ENCODE results near the gene FAM53B.

FAM53B gene

GRCh38 chr10:124640538-124641231, 103.5 kb downstream of the FAM53B start:
- Mint-ChIP-seq H3K4me1 (peaks cover 87 to 100% of the 10 kb centered on the region in 2 donors), H3K9me3 (no peaks in the 10 kb centered on the region), H3K27me3 (no peaks in the 10 kb centered on the region), H3K27ac (peak overlapping the region; percentile 97), H3K36me3 (peaks cover 12 to 22% of the 10 kb centered on the region in 2 donors), H3K4me3 (peak overlapping the region; percentile 72 to 81)
- peak; percentile 69 for ATAC-seq (replicated peaks)
- DNase-seq, result peak; percentile 51

GRCh38 chr10:124640056-124640455, 104.1 kb downstream of the FAM53B start:
- peak overlapping the region; percentile 97 for H3K27ac Mint-ChIP-seq
- DNase-seq, result no peak
- no peaks in the 10 kb centered on the region for H3K27me3 Mint-ChIP-seq
- H3K36me3 Mint-ChIP-seq, result peaks cover 12 to 28% of the 10 kb centered on the region in 2 donors
- peak overlapping the region; percentile 7 to 81 for H3K4me3 Mint-ChIP-seq
- ATAC-seq (replicated peaks), result no peak
- H3K9me3 Mint-ChIP-seq, result no peaks in the 10 kb centered on the region
- peaks cover 84 to 98% of the 10 kb centered on the region in 2 donors for H3K4me1 Mint-ChIP-seq

GRCh38 chr10:124639646-124640045, 104.5 kb downstream of the FAM53B start:
- Mint-ChIP-seq H3K36me3 (peaks cover 13 to 29% of the 10 kb centered on the region in 2 donors), H3K4me3 (no peak overlapping the region), H3K4me1 (peaks cover 83 to 94% of the 10 kb centered on the region in 2 donors), H3K27ac (peak overlapping the region; percentile 97), H3K9me3 (peaks cover 0 to under 1% of the 10 kb centered on the region in 2 donors), H3K27me3 (no peaks in the 10 kb centered on the region)
- ATAC-seq (replicated peaks) (no peak), DNase-seq (no peak)

- Mint-ChIP-seq H3K4me3 (no peak overlapping the region), H3K36me3 (peaks cover 16 to 33% of the 10 kb centered on the region in 2 donors), H3K4me1 (peaks cover 80 to 90% of the 10 kb centered on the region in 2 donors), H3K27me3 (no peaks in the 10 kb centered on the region), H3K9me3 (peaks cover 0 to 3% of the 10 kb centered on the region in 2 donors), H3K27ac (peak overlapping the region; percentile 97)
- ATAC-seq (replicated peaks) (no peak), DNase-seq (no peak)
Measured at GRCh38 chr10:124639206-124639605, 105.0 kb downstream of the FAM53B start.

- peaks cover 20 to 34% of the 10 kb centered on the region in 2 donors for H3K36me3 Mint-ChIP-seq
- no peak for DNase-seq
- peaks cover 75 to 85% of the 10 kb centered on the region in 2 donors for H3K4me1 Mint-ChIP-seq
- ATAC-seq (replicated peaks), result no peak
- H3K9me3 Mint-ChIP-seq, result peaks cover 0 to 5% of the 10 kb centered on the region in 2 donors
- H3K27ac Mint-ChIP-seq, result peak overlapping the region; percentile 63
- H3K4me3 Mint-ChIP-seq, result peak overlapping the region in 1 of 2 donors; percentile 14
- H3K27me3 Mint-ChIP-seq, result no peaks in the 10 kb centered on the region
Measured at GRCh38 chr10:124637746-124638145, 106.4 kb downstream of the FAM53B start.

GRCh38 chr10:124637091-124637700, 107.0 kb downstream of the FAM53B start:
- ATAC-seq (replicated peaks) (no peak), DNase-seq (no peak)
- H3K9me3 Mint-ChIP-seq, result peaks cover 0 to 5% of the 10 kb centered on the region in 2 donors
- peaks cover 73 to 85% of the 10 kb centered on the region in 2 donors for H3K4me1 Mint-ChIP-seq
- H3K27ac Mint-ChIP-seq, result peak overlapping the region; percentile 63
- no peaks in the 10 kb centered on the region for H3K27me3 Mint-ChIP-seq
- peak overlapping the region; percentile 30 to 74 for H3K4me3 Mint-ChIP-seq
- peaks cover 16 to 31% of the 10 kb centered on the region in 2 donors for H3K36me3 Mint-ChIP-seq

- H3K27ac Mint-ChIP-seq, result peak overlapping the region; percentile 91
- DNase-seq (no peak), ATAC-seq (replicated peaks) (peak in 1 of 2 donors; percentile 21)
- H3K9me3 Mint-ChIP-seq, result peaks cover 0 to 5% of the 10 kb centered on the region in 2 donors
- H3K4me3 Mint-ChIP-seq, result peak overlapping the region; percentile 62 to 74
- no peaks in the 10 kb centered on the region for H3K27me3 Mint-ChIP-seq
- peaks cover 69 to 85% of the 10 kb centered on the region in 2 donors for H3K4me1 Mint-ChIP-seq
- peaks cover 17 to 26% of the 10 kb centered on the region in 2 donors for H3K36me3 Mint-ChIP-seq
Measured at GRCh38 chr10:124636271-124636995, 107.7 kb downstream of the FAM53B start.

GRCh38 chr10:124632566-124632965, 111.6 kb downstream of the FAM53B start:
- Mint-ChIP-seq H3K9me3 (peaks cover 0 to 5% of the 10 kb centered on the region in 2 donors), H3K4me3 (no peak overlapping the region), H3K27me3 (no peaks in the 10 kb centered on the region), H3K27ac (no peak overlapping the region), H3K36me3 (peaks cover 11 to 31% of the 10 kb centered on the region in 2 donors), H3K4me1 (peaks cover 61 to 85% of the 10 kb centered on the region in 2 donors)
- no peak for DNase-seq
- ATAC-seq (replicated peaks), result no peak

GRCh38 chr10:124632064-124632531, 112.1 kb downstream of the FAM53B start:
- Mint-ChIP-seq H3K27me3 (no peaks in the 10 kb centered on the region), H3K4me1 (peaks cover 59 to 85% of the 10 kb centered on the region in 2 donors), H3K27ac (peak overlapping the region; percentile 89), H3K9me3 (peaks cover 0 to 5% of the 10 kb centered on the region in 2 donors), H3K36me3 (peaks cover 11 to 31% of the 10 kb centered on the region in 2 donors), H3K4me3 (no peak overlapping the region)
- DNase-seq (no peak), ATAC-seq (replicated peaks) (no peak)

- peaks cover 0 to 5% of the 10 kb centered on the region in 2 donors for H3K9me3 Mint-ChIP-seq
- H3K27me3 Mint-ChIP-seq, result no peaks in the 10 kb centered on the region
- no peak for DNase-seq
- H3K4me3 Mint-ChIP-seq, result no peak overlapping the region
- peak overlapping the region; percentile 89 for H3K27ac Mint-ChIP-seq
- peaks cover 61 to 85% of the 10 kb centered on the region in 2 donors for H3K4me1 Mint-ChIP-seq
- ATAC-seq (replicated peaks), result no peak
- H3K36me3 Mint-ChIP-seq, result peaks cover 11 to 24% of the 10 kb centered on the region in 2 donors
Measured at GRCh38 chr10:124630551-124630950, 113.6 kb downstream of the FAM53B start.

- Mint-ChIP-seq H3K27ac (no peak overlapping the region), H3K4me3 (no peak overlapping the region), H3K4me1 (peaks cover 64 to 89% of the 10 kb centered on the region in 2 donors), H3K9me3 (peaks cover 0 to 5% of the 10 kb centered on the region in 2 donors), H3K36me3 (peaks cover 14 to 20% of the 10 kb centered on the region in 2 donors), H3K27me3 (no peaks in the 10 kb centered on the region)
- ATAC-seq (replicated peaks) (no peak), DNase-seq (no peak)
Measured at GRCh38 chr10:124629842-124630241, 114.3 kb downstream of the FAM53B start.

GRCh38 chr10:124629415-124629814, 114.8 kb downstream of the FAM53B start:
- peaks cover 11 to 20% of the 10 kb centered on the region in 2 donors for H3K36me3 Mint-ChIP-seq
- peak overlapping the region; percentile 63 to 65 for H3K4me3 Mint-ChIP-seq
- H3K27ac Mint-ChIP-seq, result peak overlapping the region; percentile 91

GRCh38 chr10:124628676-124629021, 115.5 kb downstream of the FAM53B start:
- peaks cover 73 to 97% of the 10 kb centered on the region in 2 donors for H3K4me1 Mint-ChIP-seq
- peak overlapping the region; percentile 91 for H3K27ac Mint-ChIP-seq
- peaks cover 0 to 2% of the 10 kb centered on the region in 2 donors for H3K9me3 Mint-ChIP-seq

More at GRCh38 chr10:124629415-124629814, 114.8 kb downstream of the FAM53B start:
- no peak for ATAC-seq (replicated peaks)
- Mint-ChIP-seq H3K4me1 (peaks cover 66 to 94% of the 10 kb centered on the region in 2 donors), H3K9me3 (peaks cover 0 to 2% of the 10 kb centered on the region in 2 donors), H3K27me3 (no peaks in the 10 kb centered on the region)
- DNase-seq, result no peak

More at GRCh38 chr10:124628676-124629021, 115.5 kb downstream of the FAM53B start:
- ATAC-seq (replicated peaks), result no peak
- no peaks in the 10 kb centered on the region for H3K27me3 Mint-ChIP-seq
- peaks cover 10 to 13% of the 10 kb centered on the region in 2 donors for H3K36me3 Mint-ChIP-seq
- DNase-seq, result no peak
- H3K4me3 Mint-ChIP-seq, result no peak overlapping the region
